Ascending aorta (tissue), 2 donors: ENCODE results near the gene ZNF503. TPM values are rescaled to one million over a fixed set of nuclear protein-coding genes. Genes with fewer than 3 reads are reported as not detected.
"Not testable (repeated sequence)": the region's sequence is repeated elsewhere in the genome, so short reads cannot be mapped to it uniquely, and the experiment has no call there.

Experiments used
- DNase-seq, 2 donors: peaks; one replicate each; pipeline ENCODE4 v3.0.0-alpha.2; 2019; ENCODE audit warnings: low spot score in 2 of 2
- H3K27ac ChIP-seq, 2 donors: fragments of 200-600 bp; sonication (generic); one replicate each; pipeline ENCODE4 v1.5.1; 2016 to 2017; ENCODE audit warnings: mild to moderate bottlenecking in 1 of 2
- H3K27me3 ChIP-seq: fragments of 200-600 bp; sonication (generic); one replicate; pipeline ENCODE4 v1.5.1; 2017
- H3K36me3 ChIP-seq, 2 donors: fragments of 200-600 bp; sonication (generic); one replicate each; pipeline ENCODE4 v1.5.1; 2016
- H3K4me1 ChIP-seq, 2 donors: fragments of 200-600 bp; sonication (generic); one replicate each; pipeline ENCODE4 v1.5.1; 2016 to 2017; ENCODE audit warnings: mild to moderate bottlenecking in 1 of 2
- H3K4me3 ChIP-seq, 2 donors: fragments of 200-600 bp; sonication (generic); one replicate each; pipeline ENCODE4 v1.5.1; 2016 to 2017; ENCODE audit warnings: mild to moderate bottlenecking in 1 of 2
- H3K9me3 ChIP-seq, 2 donors: fragments of 200-600 bp; sonication (generic); one replicate each; pipeline ENCODE4 v1.5.1; 2016
- CTCF ChIP-seq, 3 experiments: fragments of 200-600 bp in 2 of 3; fragments of 450-650 bp in 1 of 3; sonication (generic) in 2 of 3; IDR thresholded peaks; one replicate each; pipeline ENCODE4 v1.5.1; 2016 to 2019; ENCODE audit warnings: antibody characterized with exemption in 3 of 3, mild to moderate bottlenecking in 1 of 3, moderate library complexity in 1 of 3
- intact Hi-C: fragments of 100-400 bp; cut with DNase I; formaldehyde crosslinking; loops from one replicate; pipeline ENCODE4 v1.15.1; 2023
- total RNA-seq: library from RNA; depleted of rRNA; stranded (reverse); fragments of >200 nt; gene quantifications from one replicate; pipeline ENCODE4 v1.1.0, GENCODE V29; 2016

Gene ZNF503
- total RNA-seq, 1 donor from 2014 or later = 28.8 TPM

DNA sequence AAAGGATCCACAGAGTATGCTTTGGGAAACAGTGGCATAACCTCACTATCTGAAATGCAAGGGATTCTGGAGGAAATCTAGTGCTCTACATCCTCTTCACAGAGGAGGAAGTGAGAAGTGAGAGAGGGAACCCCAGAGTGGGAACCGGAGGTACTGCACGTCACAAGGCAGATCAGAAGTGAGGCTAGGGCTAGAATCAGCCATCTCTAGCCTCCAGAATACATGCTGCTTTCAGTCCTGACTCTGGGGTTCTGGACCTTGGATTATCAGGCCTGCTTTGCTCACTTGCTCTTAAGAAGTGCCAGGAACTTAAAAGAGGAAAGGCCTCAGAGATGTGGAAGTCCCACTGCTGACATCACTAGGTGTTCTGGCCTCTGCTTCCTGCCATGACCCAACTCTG is 25.7 kb downstream of the ZNF503 start:
- no peaks in the 10 kb centered on the region for H3K36me3 ChIP-seq
- H3K27ac ChIP-seq = no peak overlapping the region

GRCh38 chr10:75371010-75371409 is 30.6 kb downstream of the ZNF503 start:
- no peak for TF ChIP-seq CTCF (IDR thresholded peaks at IDR 0.05)
- DNase-seq = no peak
- intact Hi-C loops = loop anchor here (10.0 kb wide), 1 partner anchor 106 kb away; no protein-coding TSS in a partner anchor
- no peaks in the 10 kb centered on the region for H3K4me1 ChIP-seq
- H3K27me3 ChIP-seq = no peaks in the 10 kb centered on the region
- no peaks in the 10 kb centered on the region for H3K9me3 ChIP-seq
- H3K4me3 ChIP-seq = no peak overlapping the region
- H3K36me3 ChIP-seq = no peaks in the 10 kb centered on the region
- H3K27ac ChIP-seq = no peak overlapping the region

More for the DNA sequence above, 25.7 kb downstream of the ZNF503 start:
- Histone ChIP-seq H3K4me1 (no peaks in the 10 kb centered on the region), H3K27me3 (no peaks in the 10 kb centered on the region), H3K9me3 (no peaks in the 10 kb centered on the region), H3K4me3 (no peak overlapping the region)
- no peak for DNase-seq
- TF ChIP-seq CTCF (IDR thresholded peaks at IDR 0.05) = no peak
- intact Hi-C loops = loop anchor here (10.0 kb wide), 1 partner anchor 111 kb away; no protein-coding TSS in a partner anchor

- not testable (repeated sequence) for H3K4me3 ChIP-seq, H3K36me3 ChIP-seq, H3K27me3 ChIP-seq, H3K4me1 ChIP-seq, H3K27ac ChIP-seq, H3K9me3 ChIP-seq, DNase-seq
- intact Hi-C loops = loop anchor here (10.0 kb wide), 1 partner anchor 105 kb away; no protein-coding TSS in a partner anchor
Observed at GRCh38 chr10:75369838-75370237, 31.7 kb downstream of the ZNF503 start.

- Histone ChIP-seq H3K27ac (no peak overlapping the region), H3K36me3 (no peaks in the 10 kb centered on the region), H3K9me3 (no peaks in the 10 kb centered on the region), H3K27me3 (no peaks in the 10 kb centered on the region), H3K4me1 (no peaks in the 10 kb centered on the region), H3K4me3 (no peak overlapping the region)
- intact Hi-C loops = no loop called here
- no peak for DNase-seq
- TF ChIP-seq CTCF (IDR thresholded peaks at IDR 0.05) = no peak
Observed at GRCh38 chr10:75367901-75368300, 33.7 kb downstream of the ZNF503 start.

DNA sequence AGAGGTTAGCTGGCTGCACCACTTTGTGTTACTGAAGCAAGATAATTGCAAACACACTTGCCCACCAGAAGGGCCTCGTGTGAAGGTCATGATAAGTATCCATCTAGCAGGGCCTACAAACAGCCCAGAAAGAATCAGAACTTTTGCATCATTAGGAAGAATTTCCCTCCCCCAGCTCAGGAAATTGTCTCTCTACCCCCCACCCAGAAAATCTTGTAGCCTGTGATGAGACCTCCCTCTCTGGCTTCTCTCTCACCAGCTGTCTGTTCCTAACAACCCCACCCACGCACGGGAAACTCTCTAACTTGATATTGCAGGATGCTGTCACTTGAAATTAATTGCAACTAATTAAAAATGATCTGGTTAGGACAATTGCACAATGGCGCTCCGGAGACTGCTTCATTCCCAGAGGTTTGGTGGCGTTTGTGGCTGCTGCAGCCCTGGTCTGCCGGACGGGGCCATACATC is 34.5 kb downstream of the ZNF503 start:
- no peak for DNase-seq
- intact Hi-C loops = no loop called here
- H3K4me3 ChIP-seq = no peak overlapping the region
- H3K36me3 ChIP-seq = no peaks in the 10 kb centered on the region
- H3K27me3 ChIP-seq = no peaks in the 10 kb centered on the region
- no peak for TF ChIP-seq CTCF (IDR thresholded peaks at IDR 0.05)
- H3K4me1 ChIP-seq = no peaks in the 10 kb centered on the region
- no peaks in the 10 kb centered on the region for H3K9me3 ChIP-seq
- no peak overlapping the region for H3K27ac ChIP-seq

- Histone ChIP-seq H3K4me3 (no peak overlapping the region), H3K4me1 (peaks cover 0 to 5% of the 10 kb centered on the region in 2 donors), H3K27ac (no peak overlapping the region), H3K9me3 (no peaks in the 10 kb centered on the region), H3K36me3 (no peaks in the 10 kb centered on the region), H3K27me3 (no peaks in the 10 kb centered on the region)
- intact Hi-C loops = no loop called here
- TF ChIP-seq CTCF (IDR thresholded peaks at IDR 0.05) = no peak
- no peak for DNase-seq
Observed at GRCh38 chr10:75363431-75363830, 38.1 kb downstream of the ZNF503 start.

DNA sequence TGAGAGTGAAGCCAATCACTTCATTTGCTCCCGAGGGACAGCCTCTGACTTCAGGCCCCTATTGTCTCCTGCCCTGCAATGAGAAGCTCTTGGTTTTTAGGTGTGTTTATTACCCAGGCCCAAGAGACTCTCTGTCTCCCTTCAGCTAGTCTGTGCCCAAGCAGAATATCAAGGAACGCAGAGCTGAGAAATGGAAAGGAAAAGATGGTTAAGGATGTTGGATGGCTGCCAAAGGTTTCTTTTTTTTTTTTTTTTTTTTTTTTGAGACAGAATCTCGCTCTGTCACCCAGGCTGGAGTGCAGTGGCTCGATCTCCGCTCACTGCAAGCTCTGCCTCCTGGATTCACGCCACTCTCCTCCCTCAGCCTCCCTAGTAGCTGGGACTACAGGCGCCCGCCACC is 41.7 kb downstream of the ZNF503 start:
- H3K27me3 ChIP-seq, DNase-seq, H3K9me3 ChIP-seq, H3K4me3 ChIP-seq, intact Hi-C loops, H3K4me1 ChIP-seq, H3K36me3 ChIP-seq, H3K27ac ChIP-seq: not testable (repeated sequence)
